GM18499 (cell line): ENCODE data around the gene UBL3.

Experiments
- ATAC-seq: cut with Tn5 transposase; IDR thresholded peaks from one replicate; pipeline ENCODE4 v1.9.1; 2021; ENCODE audit warnings: moderate number of reproducible peaks; ENCODE audit not compliant: insufficient read depth, unreplicated experiment

Gene UBL3

DNA sequence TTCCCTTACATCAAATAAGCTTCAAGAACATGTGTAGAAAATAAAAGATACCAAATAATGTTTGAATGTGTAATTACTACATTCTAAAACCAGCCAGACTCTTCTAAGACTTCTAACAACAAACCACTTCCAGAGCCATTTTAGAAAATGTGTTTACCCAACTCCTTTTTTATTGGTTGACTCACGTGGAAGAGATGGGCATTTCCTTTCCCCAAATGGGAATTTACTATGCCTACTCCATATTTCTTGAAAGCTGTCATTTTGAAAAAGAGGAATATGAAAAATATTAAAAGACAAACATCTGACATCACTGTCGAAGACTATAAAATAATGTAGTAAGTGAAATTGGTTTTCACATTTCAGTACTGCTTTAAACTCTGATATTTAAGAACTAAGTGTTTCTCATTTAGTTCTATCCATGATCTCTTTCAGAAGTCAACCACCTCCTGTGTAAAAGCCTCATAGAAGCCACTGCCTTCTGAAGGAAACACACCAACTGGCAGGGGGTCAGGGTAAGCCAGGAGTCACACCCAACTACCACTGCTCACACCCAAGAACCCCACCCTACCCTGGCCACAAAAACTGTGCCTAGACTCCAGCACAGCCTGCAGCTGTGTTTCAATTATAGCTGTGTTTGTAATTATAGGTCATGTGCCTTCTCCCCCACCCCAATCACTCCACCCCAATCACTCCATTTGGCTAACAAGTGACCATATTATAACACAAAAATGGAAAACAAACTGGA is 86.8 kb downstream of the UBL3 start:
- ATAC-seq: no peak

DNA sequence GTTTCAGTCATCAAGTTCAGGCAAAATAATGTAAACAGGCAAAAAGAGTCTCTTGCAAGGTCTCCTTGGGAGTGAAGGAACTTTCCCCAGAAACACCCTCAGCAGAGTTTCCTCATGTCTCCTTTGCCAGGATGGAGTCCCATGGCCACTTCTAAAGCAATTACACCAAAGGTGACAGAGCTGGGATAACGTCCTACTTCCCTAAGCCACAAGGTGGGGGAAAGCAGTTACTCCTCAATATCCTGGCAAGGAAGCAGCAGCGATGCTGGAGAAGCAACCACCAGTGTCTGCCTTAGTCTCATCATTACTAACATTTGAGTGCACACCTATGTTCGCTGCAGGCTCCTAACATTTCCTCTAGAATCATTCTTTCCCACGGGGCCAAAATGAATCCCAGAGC is 88.6 kb downstream of the UBL3 start:
- no peak for ATAC-seq

DNA sequence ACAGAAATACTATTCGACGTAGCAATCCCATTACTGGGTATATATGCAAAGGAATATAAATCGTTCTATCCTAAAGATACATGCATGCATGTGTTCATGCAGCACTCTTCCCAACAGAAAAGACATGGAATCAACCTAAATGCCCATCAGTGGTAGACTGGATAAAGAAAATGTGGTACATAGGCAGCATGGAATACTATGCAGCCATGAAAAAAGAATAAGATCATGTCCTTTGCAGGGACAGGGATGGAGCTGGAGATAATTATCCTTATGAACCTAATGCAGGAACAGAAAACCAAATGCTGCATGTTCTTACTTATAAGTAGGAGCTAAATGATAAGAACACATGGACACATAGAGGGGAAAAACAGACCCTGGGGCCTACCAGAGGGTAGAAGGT is 89.3 kb downstream of the UBL3 start:
- ATAC-seq: no peak

DNA sequence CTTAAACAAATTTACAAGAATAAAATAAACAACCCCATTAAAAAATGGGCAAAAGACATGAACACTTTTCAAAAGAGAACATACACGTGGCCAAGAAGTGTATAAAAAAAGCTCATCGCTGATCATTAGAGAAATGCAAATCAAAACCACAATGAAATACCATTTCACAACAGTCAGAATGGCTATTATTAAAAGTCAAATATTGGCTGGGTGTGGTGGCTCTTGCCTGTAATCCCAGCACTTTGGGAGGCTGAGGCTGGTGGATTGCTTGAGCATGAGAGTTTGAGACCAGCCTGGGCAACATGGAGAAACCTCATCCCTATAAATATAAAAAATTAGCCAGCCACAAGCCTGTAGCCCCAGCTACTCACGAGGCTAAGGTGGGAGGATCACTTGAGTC is 89.9 kb downstream of the UBL3 start:
- ATAC-seq: no peak

GRCh38 chr13:29758531-29759114 is 91.8 kb downstream of the UBL3 start:
- peak; percentile 87 for ATAC-seq

DNA sequence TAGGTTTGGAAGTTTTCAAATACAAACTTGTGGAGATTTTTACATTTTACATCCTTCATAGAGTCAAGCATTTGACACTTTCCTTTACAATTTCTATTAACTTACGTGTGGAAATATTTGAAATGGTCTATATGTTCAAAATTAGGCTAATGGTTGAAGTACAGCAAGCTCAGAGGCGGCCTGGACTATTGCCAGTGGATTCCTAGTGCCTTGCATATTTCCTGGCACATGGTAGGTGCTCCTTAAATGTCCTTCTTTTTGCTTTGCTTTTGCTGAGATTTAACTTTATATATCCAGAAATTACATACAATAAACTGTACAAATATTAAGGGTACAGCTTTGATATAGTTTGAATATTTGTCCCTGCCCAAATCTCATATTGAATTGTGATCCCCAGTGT is 93.9 kb downstream of the UBL3 start:
- no peak for ATAC-seq

DNA sequence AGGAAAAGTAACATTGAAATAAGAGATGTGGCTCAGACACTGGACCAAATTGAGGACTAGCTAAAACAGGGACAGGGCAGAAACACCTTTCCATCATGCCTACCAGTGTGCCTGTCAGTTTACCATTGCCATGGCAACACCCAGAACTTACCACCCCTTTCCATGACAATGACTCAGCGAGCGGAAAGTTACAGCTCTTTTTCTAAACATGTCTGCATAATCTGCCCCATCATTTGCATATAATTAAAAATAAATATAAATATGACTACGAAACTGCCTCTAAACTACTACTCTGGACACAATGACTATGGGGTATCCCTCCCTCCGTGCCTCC is 96.0 kb downstream of the UBL3 start:
- no peak for ATAC-seq

GRCh38 chr13:29753618-29754472 is 96.6 kb downstream of the UBL3 start:
- ATAC-seq: no peak

GRCh38 chr13:29752175-29752574 is 98.2 kb downstream of the UBL3 start:
- ATAC-seq: no peak

GRCh38 chr13:29750183-29750530 is 100.3 kb downstream of the UBL3 start:
- no peak for ATAC-seq

DNA sequence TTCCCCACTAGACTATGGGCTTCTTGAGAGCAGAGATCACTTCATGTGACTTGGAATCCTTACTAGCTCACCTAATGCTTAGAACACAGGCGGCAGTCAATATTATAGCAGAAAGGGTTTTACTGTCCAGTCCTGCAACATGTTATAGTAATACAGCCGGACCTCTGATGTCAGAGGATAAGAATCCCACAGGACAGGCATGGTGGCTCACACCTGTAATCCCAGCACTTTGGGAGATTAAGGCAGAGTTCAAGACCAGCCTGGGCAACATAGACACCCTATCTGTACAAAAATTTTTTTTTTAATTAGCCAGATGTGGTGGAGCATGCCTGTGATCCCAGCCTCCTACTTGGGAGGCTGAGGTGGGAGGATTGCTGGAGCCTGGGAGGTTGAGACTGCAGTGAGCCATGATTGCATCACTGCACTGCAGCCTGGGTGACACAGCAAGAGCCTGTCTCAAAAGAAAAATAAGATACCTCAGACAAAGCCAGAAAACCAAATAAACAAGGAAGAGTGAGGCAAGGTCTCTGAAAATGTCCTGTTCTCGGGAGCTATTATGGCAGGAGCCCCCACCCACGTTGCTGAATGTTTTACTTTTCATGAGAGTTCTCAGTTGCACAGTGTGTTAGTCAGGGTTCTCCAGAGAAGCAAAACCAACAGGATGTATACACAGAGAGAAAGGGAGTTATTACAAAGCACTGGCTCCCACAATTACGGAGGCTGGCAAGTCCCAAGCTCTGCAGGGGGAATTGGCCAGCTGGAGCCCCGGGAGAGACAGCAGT is 100.8 kb downstream of the UBL3 start:
- no peak for ATAC-seq

DNA sequence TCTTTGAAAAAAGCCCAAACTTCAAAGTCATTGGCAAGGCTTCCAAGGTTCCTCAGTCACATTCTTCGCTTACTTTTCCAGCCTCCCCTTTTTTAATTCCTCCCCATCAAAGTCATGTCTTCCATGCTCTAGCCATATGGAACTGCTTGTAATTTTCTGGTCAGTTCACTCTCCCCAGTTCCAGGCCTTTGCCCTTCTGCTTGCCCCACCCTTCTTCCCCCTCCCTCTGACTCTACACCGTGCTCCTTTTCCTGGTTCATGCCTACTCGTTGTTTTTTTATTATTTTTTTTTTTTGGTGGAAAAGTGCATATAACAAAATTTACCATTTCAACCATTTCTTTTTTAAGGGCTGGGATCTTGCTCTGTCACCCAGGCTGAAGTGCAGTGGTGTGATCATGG is 102.3 kb downstream of the UBL3 start:
- ATAC-seq: no peak

GRCh38 chr13:29746148-29746677 is 104.2 kb downstream of the UBL3 start:
- no peak for ATAC-seq

DNA sequence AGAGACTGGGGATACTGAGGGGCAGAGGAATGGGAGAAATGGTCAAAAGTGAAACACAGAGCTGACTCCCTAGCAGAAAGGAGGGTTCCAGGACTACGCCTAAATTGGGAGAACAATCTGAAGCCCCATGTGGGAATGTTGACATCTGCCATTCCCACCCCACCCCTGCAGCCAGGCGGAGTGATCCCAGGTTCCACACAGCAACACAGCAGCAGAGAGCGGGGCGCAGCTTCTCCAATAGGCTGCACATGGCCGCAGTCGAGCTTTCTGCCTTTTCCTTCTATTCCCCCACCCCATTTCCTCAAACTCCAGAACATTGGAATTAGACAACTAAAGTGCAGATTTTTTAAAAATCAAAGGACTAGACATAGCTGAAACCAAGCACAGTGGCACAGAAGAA is 104.7 kb downstream of the UBL3 start:
- ATAC-seq: no peak

GRCh38 chr13:29743201-29743786 is 107.1 kb downstream of the UBL3 start:
- ATAC-seq: no peak

GRCh38 chr13:29740961-29741360 is 109.5 kb downstream of the UBL3 start:
- no peak for ATAC-seq

DNA sequence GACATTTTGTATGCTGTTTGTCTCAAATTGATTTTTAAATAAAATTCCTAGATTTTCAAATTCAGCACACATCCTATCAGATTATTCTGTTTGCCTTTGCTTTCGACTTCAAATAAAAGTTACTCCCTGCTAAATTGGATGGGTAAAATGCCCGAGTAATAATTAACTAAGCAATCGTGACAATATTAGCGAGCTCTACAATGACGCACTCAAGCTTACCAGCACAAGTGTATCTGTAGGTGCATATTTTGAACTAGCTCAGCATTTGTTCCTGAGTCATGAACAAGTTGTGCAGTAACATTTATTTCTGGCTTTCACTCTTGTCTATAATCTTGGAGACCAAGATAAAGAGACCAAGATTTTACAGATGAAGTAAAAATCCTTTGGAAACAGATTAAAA is 113.4 kb downstream of the UBL3 start:
- ATAC-seq: no peak

DNA sequence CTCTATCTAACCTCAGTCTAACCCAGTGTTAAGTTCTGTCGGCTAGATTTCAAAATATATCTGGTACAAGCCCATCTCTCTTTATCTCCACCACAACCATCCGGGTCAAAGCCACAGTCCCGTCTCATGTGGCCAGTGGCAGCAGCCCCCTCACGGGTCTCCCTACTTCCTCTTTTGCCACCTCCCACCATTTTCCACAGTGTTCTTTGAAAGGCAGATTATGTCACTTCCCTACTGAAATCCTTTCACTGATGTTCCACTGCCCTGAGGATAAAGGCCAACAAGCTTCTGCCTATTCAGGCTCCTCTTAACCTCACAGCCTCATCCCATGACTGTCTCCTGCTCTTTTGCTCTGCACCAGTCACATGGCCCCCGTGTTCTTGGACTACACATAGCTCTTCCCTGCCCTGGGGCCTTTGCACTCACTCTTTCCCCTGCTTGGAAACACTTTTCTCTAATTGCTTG is 117.2 kb downstream of the UBL3 start:
- ATAC-seq: no peak

DNA sequence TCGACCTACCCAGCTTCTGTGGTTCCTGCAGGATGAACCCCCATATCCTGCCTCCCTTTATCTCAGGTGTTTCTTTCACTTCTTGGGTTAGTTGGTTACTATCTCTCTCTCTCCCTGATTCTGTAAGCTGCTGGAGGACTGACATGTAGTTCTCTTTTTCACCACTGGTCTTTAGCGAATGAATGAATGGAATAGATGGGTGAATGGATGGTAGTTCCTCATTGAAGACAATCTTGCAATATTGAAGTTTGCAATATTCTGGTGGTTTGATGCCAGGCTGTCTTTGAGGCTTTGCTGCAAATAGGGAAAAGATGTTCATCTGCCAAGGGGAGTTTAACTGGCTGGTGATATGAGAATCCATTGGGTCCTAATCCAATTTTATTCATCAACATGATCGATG is 120.2 kb downstream of the UBL3 start:
- no peak for ATAC-seq

GRCh38 chr13:29722415-29722814 is 128.0 kb downstream of the UBL3 start:
- ATAC-seq: no peak
